WTC11 (cell line): ENCODE results near the gene RBSN.

Experiments
- CREB1 ChIP-seq: sonication (generic); formaldehyde crosslinking; IDR thresholded peaks from 2 replicates; pipeline ENCODE4 v1.8.0; 2023; ENCODE audit warnings: mild to moderate bottlenecking, missing genetic modification reagents
- E2F5 ChIP-seq: sonication (generic); formaldehyde crosslinking; IDR thresholded peaks from 2 replicates; pipeline ENCODE4 v1.8.1; 2022; ENCODE audit warnings: mild to moderate bottlenecking, moderate library complexity, missing genetic modification reagents
- NFE2L1 ChIP-seq: sonication (generic); formaldehyde crosslinking; IDR thresholded peaks from 2 replicates; pipeline ENCODE4 v1.8.1; 2023; ENCODE audit warnings: missing genetic modification reagents
- RORB ChIP-seq: fragments of 250-450 bp; sonication (Bioruptor Pico); IDR thresholded peaks from 2 replicates; pipeline ENCODE4 v1.9.0; 2021; ENCODE audit warnings: mild to moderate bottlenecking
- SMAD3 ChIP-seq: sonication (generic); formaldehyde crosslinking; IDR thresholded peaks from 2 replicates; pipeline ENCODE4 v1.8.0; 2022; ENCODE audit warnings: missing genetic modification reagents, mild to moderate bottlenecking, borderline replicate concordance
- ZNF232 ChIP-seq: sonication (generic); formaldehyde crosslinking; IDR thresholded peaks from 2 replicates; pipeline ENCODE4 v1.8.0; 2022; ENCODE audit warnings: mild to moderate bottlenecking, missing genetic modification reagents
- ZNF317 ChIP-seq: sonication (generic); formaldehyde crosslinking; IDR thresholded peaks from 2 replicates; pipeline ENCODE4 v1.8.1; 2023; ENCODE audit warnings: low read depth, mild to moderate bottlenecking, moderate library complexity, missing genetic modification reagents, borderline replicate concordance
- TF ChIP-seq, protein P1 (sequence below): fragments of 200-600 bp; IDR thresholded peaks from 2 replicates; pipeline ENCODE4 v1.8.0; 2022; ENCODE audit warnings: antibody characterized with exemption
- TF ChIP-seq, protein P2 (sequence below): sonication (generic); formaldehyde crosslinking; IDR thresholded peaks from 2 replicates; pipeline ENCODE4 v1.8.0; 2022; ENCODE audit warnings: mild to moderate bottlenecking, missing genetic modification reagents
- TF ChIP-seq, protein P3 (sequence below): sonication (generic); formaldehyde crosslinking; conservative IDR thresholded peaks from 2 replicates; pipeline ENCODE4 v1.8.1; 2022; ENCODE audit warnings: mild to moderate bottlenecking, missing genetic modification reagents
- TF ChIP-seq, protein P4 (sequence below): sonication (generic); formaldehyde crosslinking; IDR thresholded peaks from 2 replicates; pipeline ENCODE4 v1.8.1; 2023; ENCODE audit warnings: mild to moderate bottlenecking, missing genetic modification reagents
- TF ChIP-seq, protein P5 (sequence below): sonication (generic); formaldehyde crosslinking; IDR thresholded peaks from 2 replicates; pipeline ENCODE4 v1.8.1; 2023; ENCODE audit warnings: mild to moderate bottlenecking, missing genetic modification reagents, moderate library complexity
- TF ChIP-seq, protein P6 (sequence below): sonication (generic); formaldehyde crosslinking; IDR thresholded peaks from 2 replicates; pipeline ENCODE4 v1.8.1; 2023; ENCODE audit warnings: mild to moderate bottlenecking, missing genetic modification reagents, moderate library complexity

DNA sequence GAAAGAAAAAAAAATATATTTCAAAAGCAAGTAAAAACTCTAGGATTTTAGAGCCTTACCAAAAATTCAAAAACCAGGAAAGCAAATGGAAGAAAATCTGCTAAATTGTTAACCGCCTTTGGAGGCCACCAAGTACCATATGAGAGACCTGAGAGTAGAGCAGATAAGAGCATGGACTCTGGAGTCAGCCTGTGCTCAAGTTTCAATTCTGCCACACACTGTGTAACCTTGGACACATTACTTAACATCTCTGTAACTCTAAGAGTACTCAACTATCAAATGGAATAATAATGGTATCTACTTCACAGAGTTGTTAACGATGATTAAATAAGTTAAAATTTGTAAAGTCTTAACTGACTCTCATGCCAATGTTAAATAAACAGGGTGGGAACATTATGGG is 12.7 kb downstream of the RBSN start:
- TF ChIP-seq, protein P1, sequence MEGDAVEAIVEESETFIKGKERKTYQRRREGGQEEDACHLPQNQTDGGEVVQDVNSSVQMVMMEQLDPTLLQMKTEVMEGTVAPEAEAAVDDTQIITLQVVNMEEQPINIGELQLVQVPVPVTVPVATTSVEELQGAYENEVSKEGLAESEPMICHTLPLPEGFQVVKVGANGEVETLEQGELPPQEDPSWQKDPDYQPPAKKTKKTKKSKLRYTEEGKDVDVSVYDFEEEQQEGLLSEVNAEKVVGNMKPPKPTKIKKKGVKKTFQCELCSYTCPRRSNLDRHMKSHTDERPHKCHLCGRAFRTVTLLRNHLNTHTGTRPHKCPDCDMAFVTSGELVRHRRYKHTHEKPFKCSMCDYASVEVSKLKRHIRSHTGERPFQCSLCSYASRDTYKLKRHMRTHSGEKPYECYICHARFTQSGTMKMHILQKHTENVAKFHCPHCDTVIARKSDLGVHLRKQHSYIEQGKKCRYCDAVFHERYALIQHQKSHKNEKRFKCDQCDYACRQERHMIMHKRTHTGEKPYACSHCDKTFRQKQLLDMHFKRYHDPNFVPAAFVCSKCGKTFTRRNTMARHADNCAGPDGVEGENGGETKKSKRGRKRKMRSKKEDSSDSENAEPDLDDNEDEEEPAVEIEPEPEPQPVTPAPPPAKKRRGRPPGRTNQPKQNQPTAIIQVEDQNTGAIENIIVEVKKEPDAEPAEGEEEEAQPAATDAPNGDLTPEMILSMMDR: no peak
- TF ChIP-seq NFE2L1 (CRISPR knock-in tag) (no peak), CREB1 (no peak), ZNF232 (no peak), ZNF317 (CRISPR knock-in tag) (no peak), E2F5 (CRISPR knock-in tag) (no peak), RORB (CRISPR knock-in tag) (no peak), SMAD3 (CRISPR knock-in tag) (no peak)
- TF ChIP-seq, protein P2, sequence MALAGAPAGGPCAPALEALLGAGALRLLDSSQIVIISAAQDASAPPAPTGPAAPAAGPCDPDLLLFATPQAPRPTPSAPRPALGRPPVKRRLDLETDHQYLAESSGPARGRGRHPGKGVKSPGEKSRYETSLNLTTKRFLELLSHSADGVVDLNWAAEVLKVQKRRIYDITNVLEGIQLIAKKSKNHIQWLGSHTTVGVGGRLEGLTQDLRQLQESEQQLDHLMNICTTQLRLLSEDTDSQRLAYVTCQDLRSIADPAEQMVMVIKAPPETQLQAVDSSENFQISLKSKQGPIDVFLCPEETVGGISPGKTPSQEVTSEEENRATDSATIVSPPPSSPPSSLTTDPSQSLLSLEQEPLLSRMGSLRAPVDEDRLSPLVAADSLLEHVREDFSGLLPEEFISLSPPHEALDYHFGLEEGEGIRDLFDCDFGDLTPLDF (CRISPR knock-in tag): no peak
- TF ChIP-seq, protein P3, sequence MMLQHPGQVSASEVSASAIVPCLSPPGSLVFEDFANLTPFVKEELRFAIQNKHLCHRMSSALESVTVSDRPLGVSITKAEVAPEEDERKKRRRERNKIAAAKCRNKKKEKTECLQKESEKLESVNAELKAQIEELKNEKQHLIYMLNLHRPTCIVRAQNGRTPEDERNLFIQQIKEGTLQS: no peak
- TF ChIP-seq, protein P4, sequence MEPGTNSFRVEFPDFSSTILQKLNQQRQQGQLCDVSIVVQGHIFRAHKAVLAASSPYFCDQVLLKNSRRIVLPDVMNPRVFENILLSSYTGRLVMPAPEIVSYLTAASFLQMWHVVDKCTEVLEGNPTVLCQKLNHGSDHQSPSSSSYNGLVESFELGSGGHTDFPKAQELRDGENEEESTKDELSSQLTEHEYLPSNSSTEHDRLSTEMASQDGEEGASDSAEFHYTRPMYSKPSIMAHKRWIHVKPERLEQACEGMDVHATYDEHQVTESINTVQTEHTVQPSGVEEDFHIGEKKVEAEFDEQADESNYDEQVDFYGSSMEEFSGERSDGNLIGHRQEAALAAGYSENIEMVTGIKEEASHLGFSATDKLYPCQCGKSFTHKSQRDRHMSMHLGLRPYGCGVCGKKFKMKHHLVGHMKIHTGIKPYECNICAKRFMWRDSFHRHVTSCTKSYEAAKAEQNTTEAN (CRISPR knock-in tag): no peak
- TF ChIP-seq, protein P5, sequence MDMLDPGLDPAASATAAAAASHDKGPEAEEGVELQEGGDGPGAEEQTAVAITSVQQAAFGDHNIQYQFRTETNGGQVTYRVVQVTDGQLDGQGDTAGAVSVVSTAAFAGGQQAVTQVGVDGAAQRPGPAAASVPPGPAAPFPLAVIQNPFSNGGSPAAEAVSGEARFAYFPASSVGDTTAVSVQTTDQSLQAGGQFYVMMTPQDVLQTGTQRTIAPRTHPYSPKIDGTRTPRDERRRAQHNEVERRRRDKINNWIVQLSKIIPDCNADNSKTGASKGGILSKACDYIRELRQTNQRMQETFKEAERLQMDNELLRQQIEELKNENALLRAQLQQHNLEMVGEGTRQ: no peak
- TF ChIP-seq, protein P6, sequence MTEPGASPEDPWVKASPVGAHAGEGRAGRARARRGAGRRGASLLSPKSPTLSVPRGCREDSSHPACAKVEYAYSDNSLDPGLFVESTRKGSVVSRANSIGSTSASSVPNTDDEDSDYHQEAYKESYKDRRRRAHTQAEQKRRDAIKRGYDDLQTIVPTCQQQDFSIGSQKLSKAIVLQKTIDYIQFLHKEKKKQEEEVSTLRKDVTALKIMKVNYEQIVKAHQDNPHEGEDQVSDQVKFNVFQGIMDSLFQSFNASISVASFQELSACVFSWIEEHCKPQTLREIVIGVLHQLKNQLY (CRISPR knock-in tag): no peak
